CD8-positive, alpha-beta memory T cell (primary cell): Measurements from ENCODE around the gene APBA2. TPM values are rescaled to one million over a fixed set of nuclear protein-coding genes. Genes with fewer than 3 reads are reported as not detected.

Experiments used
- CTCF ChIA-PET: fragments of 350-600 bp; sonication (Branson Sonifier 250); formaldehyde crosslinking; loops from one replicate; lab custom pipeline; 2021; ENCODE audit warnings: antibody characterized with exemption; lab: Charles Lee
- POLR2A ChIA-PET: fragments of 350-600 bp; sonication (Branson Sonifier 250); formaldehyde crosslinking; loops from one replicate; lab custom pipeline; 2021; ENCODE audit warnings: antibody characterized with exemption; lab: Charles Lee
- DNase-seq, 5 donors: peaks; one replicate each; pipeline versions ENCODE4 v3.0.0 to v3.0.0-alpha.2; 2020 to 2022; ENCODE audit warnings: mixed read lengths in 1 of 5
- H3K27ac ChIP-seq: one replicate; pipeline ENCODE4 v1.7.0; 2013; ENCODE audit warnings: low read depth, mild to moderate bottlenecking, low read length, moderate library complexity
- H3K27me3 ChIP-seq: 2 replicates; pipeline ENCODE4 v1.7.0; 2013; ENCODE audit warnings: low read length, mild to moderate bottlenecking; ENCODE audit not compliant: insufficient read depth, poor library complexity, severe bottlenecking
- H3K36me3 ChIP-seq: 2 replicates; pipeline ENCODE4 v1.7.0; 2013; ENCODE audit warnings: mild to moderate bottlenecking, low read length, moderate library complexity; ENCODE audit not compliant: insufficient read depth
- H3K4me1 ChIP-seq: 2 replicates; pipeline ENCODE4 v1.7.0; 2013; ENCODE audit warnings: mild to moderate bottlenecking, low read length, moderate library complexity; ENCODE audit not compliant: insufficient read depth
- H3K4me3 ChIP-seq: 2 replicates; pipeline ENCODE4 v1.7.0; 2013; ENCODE audit warnings: mild to moderate bottlenecking, low read length
- H3K9me3 ChIP-seq: 2 replicates; pipeline ENCODE4 v1.7.0; 2013; ENCODE audit warnings: mild to moderate bottlenecking, low read length
- H3K27ac Mint-ChIP-seq, 8 donors: one replicate each; pipeline ENCODE4 v1.8.0; 2020 to 2021; ENCODE audit warnings: mixed read lengths in 8 of 8, mild to moderate bottlenecking in 6 of 8, inconsistent platforms in 3 of 8, moderate library complexity in 3 of 8
- H3K27me3 Mint-ChIP-seq, 2 donors: one replicate each; pipeline ENCODE4 v1.8.0; 2020 to 2021; ENCODE audit warnings: mixed read lengths in 2 of 2, mild to moderate bottlenecking in 1 of 2, moderate library complexity in 1 of 2
- H3K36me3 Mint-ChIP-seq, 3 donors: one replicate each; pipeline ENCODE4 v1.8.0; 2020 to 2021; ENCODE audit warnings: mixed read lengths in 3 of 3, inconsistent platforms in 1 of 3, mild to moderate bottlenecking in 1 of 3
- H3K4me1 Mint-ChIP-seq, 3 donors: one replicate each; pipeline ENCODE4 v1.8.0; 2020 to 2021; ENCODE audit warnings: mixed read lengths in 3 of 3, inconsistent platforms in 1 of 3, mild to moderate bottlenecking in 1 of 3
- H3K4me3 Mint-ChIP-seq, 7 donors: one replicate each; pipeline ENCODE4 v1.8.0; 2020 to 2021; ENCODE audit warnings: mixed read lengths in 7 of 7, mild to moderate bottlenecking in 6 of 7, moderate library complexity in 4 of 7, inconsistent platforms in 2 of 7
- H3K9me3 Mint-ChIP-seq, 5 donors: one replicate each; pipeline ENCODE4 v1.8.0; 2020 to 2022; ENCODE audit warnings: mixed read lengths in 5 of 5, mild to moderate bottlenecking in 3 of 5, moderate library complexity in 2 of 5, inconsistent platforms in 1 of 5
- polyA plus RNA-seq: library from polyadenylated mRNA; unstranded; fragments of 300-500 nt; fragmentation: Illumina TruSeq; gene quantifications from one replicate; pipeline ENCODE4 v1.2.3, GENCODE V29; 2021
- total RNA-seq, 2 experiments: library from RNA; stranded (reverse); gene quantifications; one replicate each; pipeline ENCODE4 v1.2.3, GENCODE V29; 2021

The APBA2 gene
- total and polyA plus RNA-seq, 3 experiments from 2014 or later: 15.7 to 38.8 (median 18.0) TPM

DNA sequence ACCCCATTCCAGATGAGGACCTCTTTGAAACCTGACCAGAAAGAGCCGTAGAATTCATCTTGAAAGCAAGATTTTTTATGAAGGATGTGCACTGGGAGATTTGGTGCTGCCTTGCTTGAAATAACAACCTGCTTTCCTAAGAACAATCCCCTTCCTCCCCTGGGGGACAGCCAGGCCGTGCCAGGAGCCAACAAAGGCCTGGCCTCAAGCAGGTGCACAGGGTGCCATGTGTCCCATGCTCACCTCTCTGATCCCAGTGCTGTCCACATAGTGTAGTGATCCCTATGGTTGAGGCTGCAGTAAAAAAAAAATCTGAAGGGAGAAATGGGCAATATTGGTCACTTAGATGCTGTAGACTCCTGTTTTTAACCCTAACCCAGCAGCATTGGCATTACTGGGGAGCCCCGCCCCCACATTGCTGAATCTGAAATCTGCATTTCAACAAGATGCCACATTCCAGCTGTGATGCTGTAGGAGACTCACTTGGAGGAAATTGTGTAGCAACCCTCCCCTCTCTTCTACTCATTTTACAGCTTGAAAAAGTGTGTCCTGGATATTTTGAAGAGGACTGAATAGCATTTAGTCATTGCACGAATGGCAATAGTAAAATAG lies 171.2 kb downstream of the APBA2 start:
- Mint-ChIP-seq H3K27ac (peak overlapping the region in 3 of 8 donors; percentile 17 to 30 (median 27)), H3K36me3 (peaks cover 2 to 41% (median 3%) of the 10 kb centered on the region in 3 donors), H3K27me3 (no peaks in the 10 kb centered on the region), H3K4me3 (no peak overlapping the region), H3K9me3 (peaks cover 0 to 2% (median 0%) of the 10 kb centered on the region in 5 donors), H3K4me1 (peaks cover 14 to 78% (median 19%) of the 10 kb centered on the region in 3 donors)
- Histone ChIP-seq H3K4me1 (no peaks in the 10 kb centered on the region), H3K4me3 (no peak overlapping the region), H3K27me3 (no peaks in the 10 kb centered on the region), H3K27ac (no peak overlapping the region), H3K36me3 (no peaks in the 10 kb centered on the region), H3K9me3 (no peaks in the 10 kb centered on the region)
- ChIA-PET POLR2A (no interaction called here), CTCF (no interaction called here)
- no peak for DNase-seq

- Histone ChIP-seq H3K27ac (no peak overlapping the region), H3K36me3 (no peaks in the 10 kb centered on the region), H3K27me3 (no peaks in the 10 kb centered on the region), H3K9me3 (no peaks in the 10 kb centered on the region), H3K4me1 (no peaks in the 10 kb centered on the region), H3K4me3 (no peak overlapping the region)
- ChIA-PET POLR2A (no interaction called here), CTCF (no interaction called here)
- peak overlapping the region in 2 of 8 donors; percentile 47 to 79 for H3K27ac Mint-ChIP-seq
- peaks cover 2 to 38% (median 3%) of the 10 kb centered on the region in 3 donors for H3K36me3 Mint-ChIP-seq
- peaks cover 13 to 79% (median 19%) of the 10 kb centered on the region in 3 donors for H3K4me1 Mint-ChIP-seq
- H3K9me3 Mint-ChIP-seq: peaks cover 0 to 2% (median 0%) of the 10 kb centered on the region in 5 donors
- no peak overlapping the region for H3K4me3 Mint-ChIP-seq
- no peaks in the 10 kb centered on the region for H3K27me3 Mint-ChIP-seq
- DNase-seq: no peak
Measured at GRCh38 chr15:29057856-29058255, 172.1 kb downstream of the APBA2 start.

- no peaks in the 10 kb centered on the region for H3K36me3 ChIP-seq
- CTCF ChIA-PET: no interaction called here
- peaks cover 13 to 73% (median 19%) of the 10 kb centered on the region in 3 donors for H3K4me1 Mint-ChIP-seq
Measured at GRCh38 chr15:29058903-29059539, 173.2 kb downstream of the APBA2 start.

DNA sequence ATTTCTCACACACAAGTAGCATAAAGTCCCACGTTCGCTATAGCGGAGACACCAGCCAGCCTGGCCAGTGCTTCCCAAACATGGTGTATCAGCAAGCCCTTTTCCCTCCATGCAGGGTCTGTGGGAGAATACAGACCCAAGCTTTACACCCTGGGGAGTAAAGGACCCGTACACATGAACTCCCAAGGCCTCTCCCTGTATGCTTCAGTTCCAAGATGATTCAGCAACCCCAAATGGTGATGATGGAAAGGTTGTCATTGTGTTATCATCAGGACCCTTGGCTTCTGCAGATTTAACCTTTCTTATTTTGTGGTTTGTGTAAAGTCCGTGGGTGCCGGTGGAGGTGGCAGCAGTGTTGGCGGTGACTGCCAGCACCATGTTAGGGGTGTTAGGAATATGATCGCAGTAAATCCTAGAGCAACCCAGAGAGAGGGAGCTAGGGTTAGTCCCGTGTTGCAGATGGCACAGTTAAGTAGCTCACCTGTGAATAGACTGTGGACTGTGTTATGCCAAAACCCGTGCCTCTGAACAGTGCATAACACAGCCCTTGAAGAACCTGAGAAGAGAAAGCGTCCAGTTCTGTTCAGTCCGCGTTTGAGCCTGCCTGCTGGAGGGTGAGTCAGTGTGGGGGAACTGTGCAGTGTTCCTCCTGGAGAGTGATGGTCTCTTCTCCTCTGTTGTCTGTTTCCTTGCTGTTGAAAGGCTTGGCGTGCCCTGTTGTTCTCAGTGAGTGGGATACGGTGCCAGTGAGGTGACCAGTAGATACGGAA lies 174.3 kb downstream of the APBA2 start:
- Histone ChIP-seq H3K4me3 (no peak overlapping the region), H3K36me3 (no peaks in the 10 kb centered on the region), H3K27ac (no peak overlapping the region), H3K27me3 (no peaks in the 10 kb centered on the region), H3K4me1 (no peaks in the 10 kb centered on the region), H3K9me3 (no peaks in the 10 kb centered on the region)
- Mint-ChIP-seq H3K4me1 (peaks cover 15 to 79% (median 19%) of the 10 kb centered on the region in 3 donors), H3K27me3 (no peaks in the 10 kb centered on the region), H3K9me3 (peaks cover 0 to 2% (median 0%) of the 10 kb centered on the region in 5 donors), H3K36me3 (peaks cover 0 to 27% (median 2%) of the 10 kb centered on the region in 3 donors), H3K4me3 (no peak overlapping the region), H3K27ac (no peak overlapping the region)
- DNase-seq: no peak
- CTCF ChIA-PET: no interaction called here
- POLR2A ChIA-PET: no interaction called here

More at GRCh38 chr15:29058903-29059539, 173.2 kb downstream of the APBA2 start:
- no peak overlapping the region for H3K27ac ChIP-seq
- no peak overlapping the region for H3K4me3 ChIP-seq
- H3K9me3 ChIP-seq: no peaks in the 10 kb centered on the region
- H3K4me1 ChIP-seq: no peaks in the 10 kb centered on the region
- H3K27me3 ChIP-seq: no peaks in the 10 kb centered on the region
- H3K27me3 Mint-ChIP-seq: no peaks in the 10 kb centered on the region
- H3K36me3 Mint-ChIP-seq: peaks cover 0 to 31% (median 2%) of the 10 kb centered on the region in 3 donors
- DNase-seq: no peak
- H3K27ac Mint-ChIP-seq: no peak overlapping the region
- no peak overlapping the region for H3K4me3 Mint-ChIP-seq
- POLR2A ChIA-PET: no interaction called here
- H3K9me3 Mint-ChIP-seq: peaks cover 0 to 2% (median 0%) of the 10 kb centered on the region in 5 donors

DNA sequence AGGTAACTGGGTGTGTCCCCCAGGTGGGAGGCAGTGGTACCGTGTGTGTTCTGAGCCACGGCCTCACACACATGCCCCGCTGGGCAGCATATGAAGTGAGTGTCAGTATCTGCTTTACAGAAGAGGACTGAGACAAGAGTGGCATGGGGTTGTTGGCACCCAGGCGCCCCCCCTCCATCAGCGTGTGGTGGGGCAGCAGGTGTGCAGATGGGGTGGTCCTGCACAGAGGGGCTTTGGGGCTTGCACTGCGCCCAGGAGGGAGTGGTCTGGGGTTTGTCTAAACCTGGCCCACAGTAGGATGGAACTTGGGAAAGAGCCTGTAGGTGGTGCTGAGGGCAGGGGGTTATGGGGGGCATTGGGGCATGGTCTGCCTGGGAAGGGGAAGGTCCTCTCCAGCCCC lies 176.0 kb downstream of the APBA2 start:
- Histone ChIP-seq H3K36me3 (no peaks in the 10 kb centered on the region), H3K4me1 (no peaks in the 10 kb centered on the region), H3K9me3 (no peaks in the 10 kb centered on the region), H3K27me3 (no peaks in the 10 kb centered on the region), H3K4me3 (no peak overlapping the region), H3K27ac (no peak overlapping the region)
- H3K4me3 Mint-ChIP-seq: no peak overlapping the region
- H3K36me3 Mint-ChIP-seq: peaks cover 0 to 18% (median 2%) of the 10 kb centered on the region in 3 donors
- POLR2A ChIA-PET: no interaction called here
- H3K27ac Mint-ChIP-seq: peak overlapping the region in 2 of 8 donors; percentile 22 to 27
- CTCF ChIA-PET: no interaction called here
- DNase-seq: no peak
- H3K9me3 Mint-ChIP-seq: peaks cover 0 to 2% (median 0%) of the 10 kb centered on the region in 5 donors
- peaks cover 11 to 76% (median 12%) of the 10 kb centered on the region in 3 donors for H3K4me1 Mint-ChIP-seq
- H3K27me3 Mint-ChIP-seq: no peaks in the 10 kb centered on the region

DNA sequence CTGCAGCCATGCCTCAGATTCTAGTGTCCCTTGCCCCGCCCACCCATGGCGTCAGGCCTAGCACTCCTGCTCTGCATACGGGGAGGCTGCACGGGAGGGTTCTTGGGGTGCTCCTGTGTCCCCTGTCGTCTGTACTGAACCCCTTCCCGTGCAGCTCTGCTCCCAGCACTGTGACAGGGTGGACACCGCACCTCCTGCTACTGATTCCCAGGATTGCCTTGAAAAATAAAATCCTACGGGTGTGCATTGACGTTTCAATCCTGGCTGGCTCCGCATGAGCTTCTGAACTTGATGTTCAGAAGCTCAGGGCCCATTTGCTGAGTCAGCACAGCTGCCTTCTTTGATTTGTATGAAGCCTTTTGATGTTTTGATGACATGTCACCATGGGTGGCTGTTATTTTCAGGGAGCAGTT lies 176.4 kb downstream of the APBA2 start:
- no peaks in the 10 kb centered on the region for H3K27me3 Mint-ChIP-seq
- Histone ChIP-seq H3K4me3 (no peak overlapping the region), H3K27me3 (no peaks in the 10 kb centered on the region), H3K9me3 (no peaks in the 10 kb centered on the region), H3K4me1 (no peaks in the 10 kb centered on the region), H3K27ac (no peak overlapping the region), H3K36me3 (no peaks in the 10 kb centered on the region)
- H3K27ac Mint-ChIP-seq: peak overlapping the region in 1 of 8 donors; percentile 30
- CTCF ChIA-PET: no interaction called here
- POLR2A ChIA-PET: no interaction called here
- H3K4me3 Mint-ChIP-seq: no peak overlapping the region
- peaks cover 0 to 2% (median 0%) of the 10 kb centered on the region in 5 donors for H3K9me3 Mint-ChIP-seq
- peaks cover 11 to 72% (median 12%) of the 10 kb centered on the region in 3 donors for H3K4me1 Mint-ChIP-seq
- peaks cover 0 to 17% (median 2%) of the 10 kb centered on the region in 3 donors for H3K36me3 Mint-ChIP-seq
- no peak for DNase-seq

GRCh38 chr15:29062626-29063025 lies 176.9 kb downstream of the APBA2 start:
- peaks cover 9 to 67% (median 10%) of the 10 kb centered on the region in 3 donors for H3K4me1 Mint-ChIP-seq
- DNase-seq: no peak
- H3K9me3 Mint-ChIP-seq: peaks cover 0 to 2% (median 0%) of the 10 kb centered on the region in 5 donors
- H3K27me3 ChIP-seq: no peaks in the 10 kb centered on the region
- H3K36me3 ChIP-seq: no peaks in the 10 kb centered on the region
- no peaks in the 10 kb centered on the region for H3K9me3 ChIP-seq
- H3K27me3 Mint-ChIP-seq: no peaks in the 10 kb centered on the region
- H3K27ac ChIP-seq: no peak overlapping the region
- peak overlapping the region in 1 of 8 donors; percentile 30 for H3K27ac Mint-ChIP-seq
- H3K36me3 Mint-ChIP-seq: peaks cover 0 to 17% (median 2%) of the 10 kb centered on the region in 3 donors
- H3K4me3 Mint-ChIP-seq: peak overlapping the region in 1 of 7 donors; percentile 61
- no peak overlapping the region for H3K4me3 ChIP-seq
- CTCF ChIA-PET: no interaction called here
- POLR2A ChIA-PET: no interaction called here
- no peaks in the 10 kb centered on the region for H3K4me1 ChIP-seq
